Vagina (tissue), 2 donors: ENCODE results near the gene SRI.

Experiments
- POLR2A ChIP-seq, 2 donors: fragments of 450-650 bp; IDR thresholded peaks; one replicate each; pipeline ENCODE4 v1.6.1; 2017; ENCODE audit warnings: antibody characterized with exemption in 2 of 2, mild to moderate bottlenecking in 2 of 2, moderate library complexity in 2 of 2
- POLR2AphosphoS5 ChIP-seq, 2 donors: sonication (generic); formaldehyde crosslinking; IDR thresholded peaks; one replicate each; pipeline ENCODE4 v1.9.0; 2017; ENCODE audit warnings: antibody characterized with exemption in 2 of 2, mild to moderate bottlenecking in 2 of 2, low read depth in 1 of 2; ENCODE audit not compliant: insufficient read depth in 1 of 2
- TF ChIP-seq, protein P1 (sequence below), 3 experiments: fragments of 450-650 bp in 2 of 3; fragments of 200-600 bp in 1 of 3; sonication (generic) in 1 of 3; IDR thresholded peaks; one replicate each; pipeline ENCODE4 v1.5.1; 2017 to 2019; ENCODE audit warnings: antibody characterized with exemption in 3 of 3, mild to moderate bottlenecking in 2 of 3, moderate library complexity in 2 of 3

DNA sequence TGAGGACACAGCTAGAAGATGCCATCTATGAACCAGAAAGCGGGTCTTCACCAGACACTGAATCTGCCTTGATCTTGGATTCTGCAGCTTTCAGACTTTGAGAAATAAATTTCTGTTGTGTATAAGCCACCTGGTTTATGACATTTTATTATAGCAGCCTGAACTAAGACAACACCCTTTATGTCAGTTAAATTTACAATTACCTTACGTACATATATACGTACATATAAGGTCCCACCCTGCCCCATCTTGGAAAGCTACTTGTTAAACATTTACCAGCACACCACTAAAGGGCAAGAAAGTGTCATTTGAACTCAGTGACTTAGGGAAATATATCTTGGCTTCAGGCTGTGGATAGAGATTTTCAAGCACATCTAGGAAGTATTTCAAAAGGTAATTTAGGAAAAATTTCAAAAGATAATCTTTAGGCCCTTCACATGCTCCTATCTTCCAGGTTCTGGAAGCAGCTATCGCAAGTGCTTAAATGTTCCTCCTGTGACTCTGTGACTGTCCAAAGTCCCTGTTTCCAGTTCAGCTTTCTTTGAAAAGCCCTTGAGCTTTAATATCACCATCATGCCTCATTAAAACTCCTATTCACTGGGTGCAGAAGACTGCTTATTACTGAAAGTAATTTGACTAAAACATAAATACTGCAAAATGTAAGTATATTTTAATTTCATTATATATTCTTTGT is 9.6 kb upstream of the SRI start:
- TF ChIP-seq, protein P1, sequence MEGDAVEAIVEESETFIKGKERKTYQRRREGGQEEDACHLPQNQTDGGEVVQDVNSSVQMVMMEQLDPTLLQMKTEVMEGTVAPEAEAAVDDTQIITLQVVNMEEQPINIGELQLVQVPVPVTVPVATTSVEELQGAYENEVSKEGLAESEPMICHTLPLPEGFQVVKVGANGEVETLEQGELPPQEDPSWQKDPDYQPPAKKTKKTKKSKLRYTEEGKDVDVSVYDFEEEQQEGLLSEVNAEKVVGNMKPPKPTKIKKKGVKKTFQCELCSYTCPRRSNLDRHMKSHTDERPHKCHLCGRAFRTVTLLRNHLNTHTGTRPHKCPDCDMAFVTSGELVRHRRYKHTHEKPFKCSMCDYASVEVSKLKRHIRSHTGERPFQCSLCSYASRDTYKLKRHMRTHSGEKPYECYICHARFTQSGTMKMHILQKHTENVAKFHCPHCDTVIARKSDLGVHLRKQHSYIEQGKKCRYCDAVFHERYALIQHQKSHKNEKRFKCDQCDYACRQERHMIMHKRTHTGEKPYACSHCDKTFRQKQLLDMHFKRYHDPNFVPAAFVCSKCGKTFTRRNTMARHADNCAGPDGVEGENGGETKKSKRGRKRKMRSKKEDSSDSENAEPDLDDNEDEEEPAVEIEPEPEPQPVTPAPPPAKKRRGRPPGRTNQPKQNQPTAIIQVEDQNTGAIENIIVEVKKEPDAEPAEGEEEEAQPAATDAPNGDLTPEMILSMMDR (IDR thresholded peaks at IDR 0.05): no peak
- TF ChIP-seq POLR2A (IDR thresholded peaks at IDR 0.05): no peak
- TF ChIP-seq POLR2AphosphoS5 (IDR thresholded peaks at IDR 0.05; ENCODE audit: insufficient read depth in 1 of 2, low read depth in 1 of 2): no peak
